Right atrium auricular region (tissue), 2 donors: ENCODE data around the gene UGT1A6. TPM values are rescaled to one million over a fixed set of nuclear protein-coding genes. Genes with fewer than 3 reads are reported as not detected.
"Not testable (repeated sequence)": the region's sequence is repeated elsewhere in the genome, so short reads cannot be mapped to it uniquely, and the experiment has no call there.

Experiments used
- DNase-seq: peaks from one replicate; pipeline ENCODE4 v3.0.0-alpha.2; 2019; ENCODE audit warnings: low spot score
- H3K27ac ChIP-seq, 2 donors: fragments of 200-600 bp; sonication (generic); 1 replicate in 1 of 2; 2 replicates in 1 of 2; pipeline ENCODE4 v1.5.1; 2016 to 2019
- H3K27me3 ChIP-seq, 2 donors: fragments of 200-600 bp; sonication (generic); one replicate each; pipeline versions ENCODE4 v1.5.1 to v1.6.0; 2017 to 2019
- H3K36me3 ChIP-seq: fragments of 200-600 bp; sonication (generic); one replicate; pipeline ENCODE4 v1.5.1; 2016
- H3K4me1 ChIP-seq, 2 donors: fragments of 200-600 bp; sonication (generic); one replicate each; pipeline versions ENCODE4 v1.5.1 to v1.6.0; 2017 to 2019
- H3K4me3 ChIP-seq, 2 donors: fragments of 200-600 bp; sonication (generic); 1 replicate in 1 of 2; 2 replicates in 1 of 2; pipeline ENCODE4 v1.5.1; 2017 to 2019; ENCODE audit warnings: mild to moderate bottlenecking in 1 of 2, moderate library complexity in 1 of 2
- H3K9me3 ChIP-seq, 2 donors: fragments of 200-600 bp; sonication (generic); one replicate each; pipeline ENCODE4 v1.5.1; 2019
- CTCF ChIP-seq, 2 donors: fragments of 200-600 bp; sonication (generic); IDR thresholded peaks; one replicate each; pipeline ENCODE4 v1.5.1; 2019; ENCODE audit warnings: antibody characterized with exemption in 2 of 2
- total RNA-seq, 2 donors: library from RNA; depleted of rRNA; stranded (reverse); fragments of >200 nt; gene quantifications; one replicate each; pipeline ENCODE4 v1.1.0, GENCODE V29; 2016

UGT1A6 gene
- total RNA-seq, 2 donors from 2014 or later: not detected

GRCh38 chr2:233655043-233655442 is 37.6 kb upstream of the UGT1A6 start:
- TF ChIP-seq CTCF (IDR thresholded peaks at IDR 0.05): no peak
- H3K4me1 ChIP-seq: no peaks in the 10 kb centered on the region
- H3K36me3 ChIP-seq: no peaks in the 10 kb centered on the region
- no peak overlapping the region for H3K27ac ChIP-seq
- DNase-seq: no peak
- H3K9me3 ChIP-seq: no peaks in the 10 kb centered on the region
- H3K27me3 ChIP-seq: no peaks in the 10 kb centered on the region
- no peak overlapping the region for H3K4me3 ChIP-seq

- not testable (repeated sequence) for H3K4me3 ChIP-seq, H3K36me3 ChIP-seq, H3K9me3 ChIP-seq, H3K4me1 ChIP-seq, DNase-seq, H3K27me3 ChIP-seq, H3K27ac ChIP-seq
Observed at GRCh38 chr2:233655943-233656342, 36.7 kb upstream of the UGT1A6 start.

- H3K4me1 ChIP-seq: no peaks in the 10 kb centered on the region
- H3K4me3 ChIP-seq: no peak overlapping the region
- H3K27ac ChIP-seq: no peak overlapping the region
- no peaks in the 10 kb centered on the region for H3K27me3 ChIP-seq
- TF ChIP-seq CTCF (IDR thresholded peaks at IDR 0.05): no peak
- DNase-seq: no peak
- H3K9me3 ChIP-seq: no peaks in the 10 kb centered on the region
- no peaks in the 10 kb centered on the region for H3K36me3 ChIP-seq
Observed at GRCh38 chr2:233656443-233656842, 36.2 kb upstream of the UGT1A6 start.

GRCh38 chr2:233658610-233659009 is 34.1 kb upstream of the UGT1A6 start:
- no peaks in the 10 kb centered on the region for H3K27me3 ChIP-seq
- H3K4me3 ChIP-seq: no peak overlapping the region
- no peak for DNase-seq
- no peaks in the 10 kb centered on the region for H3K4me1 ChIP-seq
- H3K36me3 ChIP-seq: no peaks in the 10 kb centered on the region
- TF ChIP-seq CTCF (IDR thresholded peaks at IDR 0.05): no peak
- no peaks in the 10 kb centered on the region for H3K9me3 ChIP-seq
- no peak overlapping the region for H3K27ac ChIP-seq

- Histone ChIP-seq H3K36me3 (no peaks in the 10 kb centered on the region), H3K27me3 (no peaks in the 10 kb centered on the region), H3K4me1 (no peaks in the 10 kb centered on the region), H3K27ac (no peak overlapping the region), H3K9me3 (no peaks in the 10 kb centered on the region), H3K4me3 (no peak overlapping the region)
- no peak for DNase-seq
- no peak for TF ChIP-seq CTCF (IDR thresholded peaks at IDR 0.05)
Observed at GRCh38 chr2:233663911-233664310, 28.8 kb upstream of the UGT1A6 start.

- H3K9me3 ChIP-seq: no peaks in the 10 kb centered on the region
- DNase-seq: no peak
- no peaks in the 10 kb centered on the region for H3K4me1 ChIP-seq
- no peak overlapping the region for H3K4me3 ChIP-seq
- no peak for TF ChIP-seq CTCF (IDR thresholded peaks at IDR 0.05)
- H3K27ac ChIP-seq: no peak overlapping the region
- no peaks in the 10 kb centered on the region for H3K27me3 ChIP-seq
- no peaks in the 10 kb centered on the region for H3K36me3 ChIP-seq
Observed at GRCh38 chr2:233668605-233669260, 24.0 kb upstream of the UGT1A6 start.
